ENCODE results near the gene GTF3C1. TPM values are rescaled to one million over a fixed set of nuclear protein-coding genes. Genes with fewer than 3 reads are reported as not detected.

GTF3C1 gene
- total RNA-seq, 1 experiment from 2014 or later = 121 TPM

- TF ChIP-seq CTCF (IDR thresholded peaks at IDR 0.05) = no peak
Observed at GRCh38 chr16:27450196-27450549, 99.5 kb downstream of the GTF3C1 start (continued).

- ChIA-PET POLR2A (no interaction called here), CTCF (no interaction called here)
- H3K27ac ChIP-seq (ENCODE audit: low read length) = no peak overlapping the region
- ATAC-seq = no peak
- H3K4me1 ChIP-seq (ENCODE audit: control insufficient read depth, insufficient read depth, low read length) = no peaks in the 10 kb centered on the region
- no peaks in the 10 kb centered on the region for H3K9me3 ChIP-seq (ENCODE audit: control insufficient read depth, insufficient read depth, low read depth, low read length)
- no peak for DNase-seq (ENCODE audit: low read depth, low spot score)
- H3K4me3 ChIP-seq (ENCODE audit: low read depth in 2 of 2, low read length in 2 of 2) = no peak overlapping the region
- TF ChIP-seq TCF7L2 (IDR thresholded peaks at IDR 0.05; ENCODE audit: low read depth, low read length) (no peak), CTCF (IDR thresholded peaks at IDR 0.05) (no peak), SIN3A (IDR thresholded peaks at IDR 0.05; ENCODE audit: borderline replicate concordance, insufficient read depth, low read depth, low read length) (no peak), POLR2AphosphoS5 (IDR thresholded peaks at IDR 0.05; ENCODE audit: low read depth, low read length) (no peak), REST (IDR thresholded peaks at IDR 0.05; ENCODE audit: insufficient read depth in 1 of 2, low read depth in 2 of 2, low read length in 1 of 2) (no peak)
- in situ Hi-C loops (cut with HindIII; ENCODE audit: low pct_unique_long_range_greater_than_20kb, low sequenced_read_pairs) = no loop called here
- intact Hi-C loops (cut with micrococcal nuclease; ENCODE audit: unreplicated experiment) = no loop called here
- BruUV-seq (replicated peaks) = no TSS peak
- H3K36me3 ChIP-seq (ENCODE audit: control insufficient read depth, insufficient read depth, low read length) = no peaks in the 10 kb centered on the region
- peaks cover 2% of the 10 kb centered on the region; the same call in 1 of the 2 replicates for H3K27me3 ChIP-seq (ENCODE audit: control insufficient read depth, insufficient read depth, low read length)
Observed at GRCh38 chr16:27449434-27450195, 100.1 kb downstream of the GTF3C1 start.

Data from Panc1 (cell line).